ENCODE data around the gene SPIN2A.
"Not testable (repeated sequence)": the region's sequence is repeated elsewhere in the genome, so short reads cannot be mapped to it uniquely, and the experiment has no call there.

Gene SPIN2A

GRCh38 chrX:57137501-57137900, 304 bp upstream of the SPIN2A start:
- TF ChIP-seq, protein P1, sequence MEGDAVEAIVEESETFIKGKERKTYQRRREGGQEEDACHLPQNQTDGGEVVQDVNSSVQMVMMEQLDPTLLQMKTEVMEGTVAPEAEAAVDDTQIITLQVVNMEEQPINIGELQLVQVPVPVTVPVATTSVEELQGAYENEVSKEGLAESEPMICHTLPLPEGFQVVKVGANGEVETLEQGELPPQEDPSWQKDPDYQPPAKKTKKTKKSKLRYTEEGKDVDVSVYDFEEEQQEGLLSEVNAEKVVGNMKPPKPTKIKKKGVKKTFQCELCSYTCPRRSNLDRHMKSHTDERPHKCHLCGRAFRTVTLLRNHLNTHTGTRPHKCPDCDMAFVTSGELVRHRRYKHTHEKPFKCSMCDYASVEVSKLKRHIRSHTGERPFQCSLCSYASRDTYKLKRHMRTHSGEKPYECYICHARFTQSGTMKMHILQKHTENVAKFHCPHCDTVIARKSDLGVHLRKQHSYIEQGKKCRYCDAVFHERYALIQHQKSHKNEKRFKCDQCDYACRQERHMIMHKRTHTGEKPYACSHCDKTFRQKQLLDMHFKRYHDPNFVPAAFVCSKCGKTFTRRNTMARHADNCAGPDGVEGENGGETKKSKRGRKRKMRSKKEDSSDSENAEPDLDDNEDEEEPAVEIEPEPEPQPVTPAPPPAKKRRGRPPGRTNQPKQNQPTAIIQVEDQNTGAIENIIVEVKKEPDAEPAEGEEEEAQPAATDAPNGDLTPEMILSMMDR (conservative IDR thresholded peaks at IDR 0.05; ENCODE audit: low read length) = no peak
- peak; percentile 39 for DNase-seq (ENCODE audit: low read depth)
- H3K4me3 ChIP-seq (ENCODE audit: low read length) = peak overlapping the region; percentile 50

- H3K4me3 ChIP-seq (ENCODE audit: low read length) = peak overlapping the region; percentile 20; the same call in 1 of the 2 replicates
- DNase-seq (ENCODE audit: low read depth) = not testable (repeated sequence)
These were observed 608 bp downstream of the SPIN2A start for GRCh38 chrX:57136589-57136988.

DNA sequence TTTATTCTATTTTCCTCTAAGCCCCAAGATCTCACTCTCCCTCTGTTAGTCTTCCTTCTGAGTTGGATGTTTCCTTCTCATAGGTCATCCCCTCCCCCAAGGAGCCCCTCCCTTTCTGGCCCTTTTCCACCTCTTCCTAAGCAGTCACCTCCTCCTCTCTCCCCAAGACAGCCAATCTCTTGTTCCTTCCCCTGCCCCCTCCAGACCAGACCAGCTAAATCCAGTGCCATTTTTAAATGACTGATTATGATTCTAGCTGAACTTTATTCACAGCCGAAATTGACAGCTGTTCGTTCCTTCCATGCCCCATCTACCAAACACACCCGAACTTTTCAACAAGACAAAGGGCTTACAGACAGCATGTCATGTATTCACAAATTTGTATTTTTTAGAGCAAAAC, 1.9 kb downstream of the SPIN2A start:
- DNase-seq (ENCODE audit: low read depth) = no peak
- TF ChIP-seq, protein P1 (conservative IDR thresholded peaks at IDR 0.05; ENCODE audit: low read length) = no peak
- H3K4me3 ChIP-seq (ENCODE audit: low read length) = no peak overlapping the region

DNA sequence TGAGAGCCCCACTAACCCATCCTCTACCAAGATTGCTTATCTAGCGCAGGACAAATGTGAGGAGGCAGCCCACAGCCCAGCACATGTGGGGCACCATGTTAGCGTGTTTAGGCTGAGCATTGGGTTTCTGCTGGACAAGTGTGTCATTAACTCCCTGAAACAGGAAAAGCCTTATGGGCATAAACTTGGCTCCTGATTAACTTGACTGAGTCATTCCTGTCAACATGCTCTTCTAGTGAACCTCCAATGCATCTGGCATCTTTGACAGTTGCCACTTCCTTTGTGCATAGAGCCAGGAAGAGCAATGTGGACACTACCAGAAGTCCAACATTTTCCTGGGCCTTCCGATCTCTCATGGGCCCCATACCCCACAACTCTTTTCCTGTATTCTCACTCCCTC, 2.5 kb downstream of the SPIN2A start:
- TF ChIP-seq, protein P1 (conservative IDR thresholded peaks at IDR 0.05; ENCODE audit: low read length) = no peak
- DNase-seq (ENCODE audit: low read depth) = no peak
- H3K4me3 ChIP-seq (ENCODE audit: low read length) = no peak overlapping the region

DNA sequence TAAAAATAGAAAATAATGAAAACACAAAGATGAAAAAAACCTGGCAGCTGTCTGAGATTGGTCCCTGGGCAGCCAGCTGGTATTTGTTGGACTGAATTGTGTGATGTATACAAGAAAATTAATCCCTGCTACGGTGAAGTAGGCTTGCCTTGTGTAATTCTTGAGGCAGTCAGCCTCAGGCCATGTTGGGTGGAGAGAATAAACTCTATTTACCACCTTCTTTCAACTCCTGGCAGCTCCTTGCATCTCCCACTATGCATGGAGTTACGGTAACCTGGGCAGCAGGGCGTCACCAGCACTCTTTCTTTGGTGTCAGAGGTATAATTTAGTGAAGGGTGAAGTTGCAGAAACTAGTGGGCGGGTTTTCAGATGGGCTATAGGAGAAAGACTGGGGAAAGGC, 3.5 kb downstream of the SPIN2A start:
- TF ChIP-seq, protein P1 (conservative IDR thresholded peaks at IDR 0.05; ENCODE audit: low read length) = no peak
- DNase-seq (ENCODE audit: low read depth) = no peak
- no peak overlapping the region for H3K4me3 ChIP-seq (ENCODE audit: low read length)

- not testable (repeated sequence) for H3K4me3 ChIP-seq (ENCODE audit: low read length); DNase-seq (ENCODE audit: low read depth)
These were observed 3.9 kb downstream of the SPIN2A start for GRCh38 chrX:57133284-57133683.

DNA sequence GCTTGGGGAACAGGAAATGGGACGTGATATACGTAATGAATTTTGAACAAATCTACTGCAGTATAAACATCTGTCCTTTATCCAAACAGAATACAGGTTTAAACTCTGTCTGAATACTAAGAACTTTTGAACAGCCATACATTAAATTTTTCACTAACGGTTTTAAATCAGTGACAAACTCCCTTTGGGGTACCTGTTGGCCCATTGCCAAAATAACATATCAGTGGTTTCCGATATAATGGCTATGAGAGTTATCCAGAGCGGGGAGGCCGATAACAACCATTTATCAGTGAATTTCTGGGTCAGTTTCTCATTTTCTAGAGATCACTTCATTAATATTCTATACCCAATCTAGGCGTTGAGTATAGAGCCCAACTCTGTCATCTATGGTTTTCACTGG, 5.2 kb downstream of the SPIN2A start:
- no peak for DNase-seq (ENCODE audit: low read depth)
- no peak overlapping the region for H3K4me3 ChIP-seq (ENCODE audit: low read length)
- TF ChIP-seq, protein P1 (conservative IDR thresholded peaks at IDR 0.05; ENCODE audit: low read length) = no peak

DNA sequence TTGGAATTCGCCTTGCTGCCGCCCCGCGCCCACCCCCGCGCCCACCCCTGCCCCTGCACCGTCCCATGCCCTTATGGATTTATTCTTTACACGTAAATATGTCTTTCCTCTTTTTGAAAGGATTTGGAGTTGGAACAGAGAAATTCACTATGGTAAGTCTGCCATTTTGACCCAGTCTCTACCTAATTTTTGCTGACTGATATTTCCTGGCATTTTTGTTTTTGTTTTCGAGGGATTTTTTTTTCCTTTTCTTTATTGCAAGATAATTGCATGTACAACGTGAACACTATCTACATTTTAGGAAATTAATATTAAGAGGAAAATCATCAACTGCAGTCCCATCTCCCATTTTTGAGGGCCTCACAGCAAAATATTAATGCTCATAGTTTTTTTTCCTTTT, 15.4 kb downstream of the SPIN2A start:
- TF ChIP-seq, protein P1 (conservative IDR thresholded peaks at IDR 0.05; ENCODE audit: low read length) = no peak
- no peak for DNase-seq (ENCODE audit: low read depth)
- H3K4me3 ChIP-seq (ENCODE audit: low read length) = peak overlapping the region; percentile 74
